Astrocyte of the hippocampus (primary cell): Measurements from ENCODE around the gene ZNF200.
"Not testable (repeated sequence)": the region's sequence is repeated elsewhere in the genome, so short reads cannot be mapped to it uniquely, and the experiment has no call there.

Experiments
- DNase-seq: peaks from one replicate; pipeline ENCODE4 v3.0.0; 2011; ENCODE audit warnings: low read depth, low spot score

ZNF200 gene

DNA sequence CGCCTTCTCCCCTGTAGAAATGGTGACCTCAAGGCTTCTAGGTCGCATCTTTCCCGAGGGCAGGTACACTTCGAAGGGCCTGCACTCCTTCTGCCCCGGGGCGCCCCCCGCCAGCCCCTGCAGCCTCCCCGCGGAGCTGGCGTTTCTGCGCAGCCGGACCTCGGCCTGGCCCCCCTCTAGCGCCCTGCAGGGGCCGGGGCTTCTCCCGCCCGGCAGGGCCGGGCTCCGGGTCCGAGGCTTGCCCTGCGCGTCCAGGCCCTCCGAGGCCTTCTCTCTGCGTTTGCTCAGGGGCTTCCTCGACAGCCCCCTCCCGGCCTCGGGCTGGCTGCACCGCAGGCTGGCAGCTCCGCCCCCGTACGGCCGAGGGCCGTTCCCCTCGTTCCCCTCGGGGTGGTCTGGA lies 19.4 kb upstream of the ZNF200 start:
- DNase-seq, result no peak

GRCh38 chr16:3252967-3253366 lies 18.0 kb upstream of the ZNF200 start:
- no peak for DNase-seq

DNA sequence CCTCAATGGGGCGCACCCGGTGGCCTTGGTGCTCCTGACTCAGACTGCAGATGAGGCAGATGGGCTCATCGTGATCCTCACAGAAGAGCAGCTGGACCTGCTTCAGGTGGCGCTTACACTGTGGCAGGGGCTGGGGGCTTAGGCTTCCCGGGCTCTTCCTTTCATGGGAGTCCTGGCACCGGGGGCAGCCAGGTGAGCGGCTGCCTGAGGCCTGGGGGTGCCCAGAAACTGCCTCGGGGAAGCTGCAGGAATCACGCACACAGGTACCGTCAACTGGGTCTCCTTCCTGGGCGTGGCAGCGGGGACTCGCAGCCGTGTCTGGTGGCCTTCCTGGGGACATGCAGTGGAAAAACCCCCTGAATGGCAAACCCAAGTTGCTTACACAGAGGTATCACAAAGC lies 14.5 kb upstream of the ZNF200 start:
- no peak for DNase-seq

GRCh38 chr16:3249020-3249419 lies 14.1 kb upstream of the ZNF200 start:
- no peak for DNase-seq

DNA sequence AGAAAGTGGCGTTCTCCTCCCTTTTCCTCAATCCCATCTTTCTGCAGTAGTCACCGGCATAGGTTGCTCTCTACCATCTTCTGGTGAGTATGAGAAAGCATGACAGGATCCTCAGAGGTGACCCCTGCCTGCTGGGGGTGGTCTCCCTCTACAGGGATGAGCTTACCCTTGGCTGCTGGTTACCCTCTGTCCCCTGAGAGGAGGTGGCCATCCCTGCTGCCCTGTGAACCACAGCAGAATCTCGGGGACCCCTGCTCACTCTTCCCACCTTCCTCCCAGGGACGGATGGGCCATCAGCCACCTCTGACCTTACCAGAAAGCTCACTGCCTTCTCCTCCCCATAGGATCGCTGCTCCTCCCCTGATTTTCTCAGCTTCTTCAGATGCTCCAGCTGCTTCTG lies 13.6 kb upstream of the ZNF200 start:
- DNase-seq, result no peak

DNA sequence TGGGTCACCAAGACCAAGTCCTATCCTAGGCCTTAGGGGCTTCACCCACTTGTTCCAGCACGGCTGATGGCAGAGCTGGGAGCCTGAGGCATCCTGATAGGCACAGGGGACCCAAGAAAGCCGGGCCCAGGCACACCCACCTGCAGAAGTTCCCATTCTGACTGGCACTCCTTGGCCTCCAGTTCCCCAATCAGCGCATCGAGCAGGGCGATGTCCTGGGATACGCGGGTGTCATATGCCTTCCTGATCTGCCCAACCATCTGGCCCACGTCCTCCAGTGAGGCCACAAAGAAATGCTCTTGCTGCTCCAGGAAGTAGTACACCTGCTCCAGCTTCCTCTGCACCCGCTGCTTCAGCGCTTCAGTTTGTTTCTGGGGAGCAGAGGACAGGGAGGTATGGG lies 11.9 kb upstream of the ZNF200 start:
- DNase-seq, result no peak

DNA sequence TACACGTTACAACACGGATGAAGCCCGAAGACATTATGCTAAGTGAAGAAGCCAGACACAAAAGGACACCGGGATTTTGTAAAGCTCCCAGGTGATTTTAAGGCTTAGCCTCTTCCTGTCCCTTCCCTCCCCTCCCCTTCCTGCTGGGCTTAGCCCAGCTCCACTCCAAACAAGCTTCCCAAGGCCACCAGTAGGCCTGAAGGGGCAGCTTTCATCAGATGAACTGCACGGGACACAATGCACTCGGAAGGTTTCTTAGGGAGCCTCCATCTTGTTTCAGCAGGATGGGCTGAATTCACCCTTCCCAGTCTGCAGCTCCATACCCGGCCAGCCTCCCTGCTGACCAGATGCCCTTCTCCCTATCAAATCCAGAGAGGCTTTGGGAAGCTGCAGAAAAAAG lies 11.0 kb upstream of the ZNF200 start:
- no peak for DNase-seq

DNA sequence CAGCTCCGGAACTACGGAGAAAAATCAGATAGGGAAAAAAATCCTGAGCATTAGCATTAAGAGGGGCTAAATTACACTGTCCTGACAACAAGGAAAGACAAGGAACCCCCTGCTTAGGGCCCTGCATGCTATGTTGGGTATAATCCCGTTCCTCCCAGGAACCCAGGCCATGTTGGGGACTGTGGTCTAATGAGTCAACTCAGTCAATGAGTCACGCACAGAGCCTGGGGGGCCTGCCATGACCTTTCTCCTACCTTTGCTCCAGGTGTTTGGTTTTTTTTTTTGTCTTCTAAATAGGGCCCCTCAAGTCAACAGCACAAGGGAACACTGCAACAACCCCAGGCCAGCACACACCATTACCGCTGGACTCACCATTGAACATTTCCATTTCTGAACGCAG lies 8.9 kb upstream of the ZNF200 start:
- DNase-seq, result no peak

DNA sequence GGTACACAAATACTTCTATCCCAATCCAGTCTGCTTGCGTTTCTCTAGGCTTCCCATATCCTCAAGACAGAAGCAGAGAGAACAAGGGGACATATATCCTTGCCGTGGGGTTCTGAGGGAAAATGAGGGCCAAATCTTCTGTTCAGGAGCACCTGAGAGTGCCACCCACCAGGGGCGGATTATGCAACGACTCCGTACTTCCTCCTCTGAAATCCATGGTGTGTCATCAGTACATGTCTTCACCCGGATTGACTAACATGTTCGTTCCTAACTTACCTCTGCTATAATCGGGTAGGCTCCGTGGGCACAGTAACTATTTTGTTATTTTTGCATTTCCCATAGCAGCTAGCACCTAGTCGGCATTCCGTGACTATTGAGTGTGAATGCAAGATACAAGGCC lies 7.8 kb upstream of the ZNF200 start:
- no peak for DNase-seq

- DNase-seq, result no peak
Measured at GRCh38 chr16:3241761-3242160, 6.8 kb upstream of the ZNF200 start.

GRCh38 chr16:3235856-3236669 lies 1.1 kb upstream of the ZNF200 start:
- no peak for DNase-seq

GRCh38 chr16:3234543-3234856 lies 458 bp downstream of the ZNF200 start:
- DNase-seq, result no peak

DNA sequence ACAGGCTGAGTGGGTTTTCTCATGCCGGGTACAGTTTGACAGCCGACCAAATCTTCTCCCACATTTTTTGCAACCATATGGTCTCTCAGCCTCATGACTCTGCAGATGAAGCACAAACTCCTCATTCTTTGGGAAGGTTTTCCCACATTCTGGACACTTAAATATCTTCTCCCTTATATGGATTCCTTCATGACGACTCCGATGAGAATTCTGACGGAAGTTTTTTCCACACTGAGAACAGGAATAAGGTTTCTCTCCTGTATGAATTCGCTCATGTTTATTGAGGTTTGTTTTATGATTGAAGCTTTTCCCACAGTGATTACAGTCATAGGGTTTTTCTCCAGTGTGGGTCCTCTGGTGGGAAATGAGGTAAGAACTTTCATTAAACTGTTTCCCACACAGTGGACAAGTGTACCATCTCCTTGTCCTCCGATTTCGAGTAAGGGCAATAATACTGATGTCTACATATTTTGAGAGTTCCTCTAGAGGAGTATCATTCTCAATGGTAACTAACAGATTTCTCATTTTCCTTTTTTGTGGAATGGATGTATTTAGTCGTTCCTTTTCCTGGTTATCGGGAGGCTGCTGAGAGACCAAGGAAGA lies 10.9 kb downstream of the ZNF200 start:
- DNase-seq, result no peak

DNA sequence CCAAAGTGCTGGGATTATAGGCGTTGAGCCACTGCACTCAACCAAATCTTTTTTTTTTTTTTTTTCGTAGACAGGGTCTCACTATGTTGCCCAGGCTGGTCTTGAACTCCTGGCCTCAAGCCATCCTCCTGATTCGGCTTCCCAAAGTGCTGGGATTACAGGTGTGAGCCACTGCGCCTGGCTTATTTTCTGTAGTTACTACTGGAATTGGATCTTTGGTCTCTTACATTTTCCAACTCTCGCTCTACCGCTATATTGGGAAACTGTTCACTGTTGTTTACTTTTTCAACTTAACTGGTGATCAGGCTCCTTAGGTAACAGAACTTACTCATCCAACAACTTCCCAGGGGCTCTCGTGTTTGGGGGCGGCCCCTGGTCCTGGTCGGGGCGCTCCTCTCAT lies 14.1 kb downstream of the ZNF200 start:
- no peak for DNase-seq

- DNase-seq, result no peak
Measured at GRCh38 chr16:3216263-3216640, 18.7 kb downstream of the ZNF200 start.

- no peak for DNase-seq
Measured at GRCh38 chr16:3215601-3216262, 19.2 kb downstream of the ZNF200 start.

DNA sequence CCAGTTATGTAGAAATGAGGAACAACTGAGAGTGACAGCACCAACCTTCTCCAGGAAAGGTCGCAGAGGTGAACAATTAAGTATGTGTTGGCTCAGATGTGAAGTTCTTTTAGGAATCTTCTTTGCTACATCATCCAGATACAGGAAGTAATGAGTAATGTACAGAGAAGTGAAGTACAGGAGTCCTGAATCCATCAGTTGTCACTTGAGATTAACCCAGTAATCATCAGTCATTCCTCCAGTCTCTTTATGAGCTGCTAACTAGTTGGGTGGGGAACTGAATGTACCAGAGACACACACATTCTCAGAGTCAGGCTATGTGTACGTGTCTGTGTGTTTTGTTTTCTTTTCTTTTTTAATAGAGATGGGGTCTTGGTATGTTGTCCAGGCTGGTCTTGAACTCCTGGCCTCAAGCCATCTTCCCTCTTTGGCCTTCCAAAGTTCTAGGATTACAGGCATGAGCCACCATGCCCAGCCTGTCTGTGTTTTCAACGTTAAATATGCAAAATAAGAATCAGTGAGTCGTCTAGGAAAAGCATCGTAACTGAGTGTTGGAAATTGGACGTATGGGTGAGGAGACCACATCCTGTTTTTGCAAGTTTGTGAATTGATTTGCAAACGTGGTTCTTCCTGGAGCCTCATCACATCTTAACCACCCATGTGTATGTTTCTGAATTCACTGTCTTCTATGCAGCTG lies 19.9 kb downstream of the ZNF200 start:
- DNase-seq, result no peak

DNA sequence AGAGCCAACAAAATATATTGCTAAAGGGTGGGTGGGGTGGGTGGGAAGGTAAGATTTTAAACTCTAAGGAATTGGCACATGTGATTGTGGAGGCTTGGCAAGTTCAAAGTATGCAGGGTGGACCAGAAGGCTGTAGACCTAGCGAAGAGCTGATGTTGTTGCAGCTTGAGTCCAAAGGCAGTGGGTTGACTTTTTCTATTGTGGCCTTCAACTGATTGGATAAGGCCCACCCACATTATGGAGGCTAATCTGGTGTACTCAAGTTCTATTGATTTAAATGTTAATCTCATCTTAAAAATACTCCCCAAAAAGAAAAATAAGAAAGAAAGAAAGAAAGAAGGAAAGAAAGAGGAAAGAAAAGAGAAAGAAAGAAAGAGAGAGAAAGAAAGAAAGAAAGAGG lies 22.4 kb downstream of the ZNF200 start:
- no peak for DNase-seq

DNA sequence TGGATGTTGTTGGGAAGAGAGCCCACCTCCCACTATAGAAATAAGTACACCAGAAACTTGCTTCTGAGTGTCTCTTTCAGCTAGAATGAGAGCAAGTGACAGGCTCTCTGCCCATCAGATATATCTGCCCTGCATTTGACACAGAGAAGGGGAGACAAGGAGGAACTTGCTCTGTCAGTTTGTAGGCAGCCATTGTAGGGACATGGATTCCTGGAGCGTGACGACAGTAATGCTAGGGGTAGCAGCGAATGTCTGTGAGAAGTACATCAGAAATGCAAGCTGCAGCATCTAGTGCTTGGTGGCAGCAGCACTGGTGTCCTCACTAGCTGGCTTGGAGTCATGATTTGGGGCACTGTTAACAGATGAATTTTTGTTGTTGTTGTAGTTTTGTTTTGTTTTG lies 23.0 kb downstream of the ZNF200 start:
- no peak for DNase-seq

- no peak for DNase-seq
Measured at GRCh38 chr16:3207086-3207953, 27.6 kb downstream of the ZNF200 start.

- DNase-seq, result not testable (repeated sequence)
Measured at GRCh38 chr16:3205939-3206338, 29.0 kb downstream of the ZNF200 start.
